T-helper 22 cell (primary cell): Measurements from ENCODE around the gene ZMYND10.

Experiments
- DNase-seq: peaks from one replicate; pipeline ENCODE4 v3.0.0-alpha.2; 2020; ENCODE audit warnings: low read depth

Gene ZMYND10

GRCh38 chr3:50345008-50345407 lies 524 bp downstream of the ZMYND10 start:
- DNase-seq = no peak

- DNase-seq = no peak
Measured at GRCh38 chr3:50342813-50343633, 2.5 kb downstream of the ZMYND10 start.

GRCh38 chr3:50341996-50342650 lies 3.4 kb downstream of the ZMYND10 start:
- DNase-seq = no peak

- DNase-seq = no peak
Measured at GRCh38 chr3:50341537-50341936, 4.0 kb downstream of the ZMYND10 start.

- DNase-seq = peak; percentile 50
Measured at GRCh38 chr3:50340448-50341329, 4.8 kb downstream of the ZMYND10 start, which contains the start of gene RASSF1. Gene RASSF1 (minus strand): TSS chr3:50340836. CDS start chr3:50340805, 31 bp downstream.

- DNase-seq = no peak
Measured at GRCh38 chr3:50340147-50340447, 5.4 kb downstream of the ZMYND10 start.

GRCh38 chr3:50339485-50340146 lies 5.9 kb downstream of the ZMYND10 start:
- DNase-seq = no peak

GRCh38 chr3:50338965-50339364 lies 6.6 kb downstream of the ZMYND10 start:
- DNase-seq = no peak

- DNase-seq = peak; percentile 92
Measured at GRCh38 chr3:50337175-50337861, 8.2 kb downstream of the ZMYND10 start.

GRCh38 chr3:50336452-50337174 lies 8.9 kb downstream of the ZMYND10 start:
- no peak for DNase-seq

- DNase-seq = no peak
Measured at GRCh38 chr3:50334339-50335075, 11.0 kb downstream of the ZMYND10 start.

- no peak for DNase-seq
Measured at GRCh38 chr3:50333744-50334328, 11.7 kb downstream of the ZMYND10 start.

- no peak for DNase-seq
Measured at GRCh38 chr3:50331364-50331907, 14.1 kb downstream of the ZMYND10 start.

- DNase-seq = no peak
Measured at GRCh38 chr3:50330330-50330729, 15.2 kb downstream of the ZMYND10 start.

- DNase-seq = peak; percentile 90
Measured at GRCh38 chr3:50327943-50328691, 17.4 kb downstream of the ZMYND10 start, which contains the start of gene TUSC2. Gene TUSC2 (minus strand): TSS chr3:50328223. CDS start chr3:50328099, 124 bp downstream.

- DNase-seq = no peak
Measured at GRCh38 chr3:50327129-50327528, 18.4 kb downstream of the ZMYND10 start.

GRCh38 chr3:50326182-50326541 lies 19.4 kb downstream of the ZMYND10 start:
- DNase-seq = no peak

- DNase-seq = no peak
Measured at GRCh38 chr3:50325497-50326181, 19.9 kb downstream of the ZMYND10 start.
